ENCODE results near the gene TRPM7.

- TF ChIP-seq CTCF (optimal IDR thresholded peaks at IDR 0.05 in 1 of 3, IDR thresholded peaks at IDR 0.05 in 1 of 3, conservative IDR thresholded peaks at IDR 0.05 in 1 of 3; ENCODE audit: extremely low read depth in 1 of 3, insufficient read depth in 2 of 3, low read length in 3 of 3) (no peak), EZH2 (IDR thresholded peaks at IDR 0.05; ENCODE audit: low read length) (no peak)
These were observed 59.1 kb downstream of the TRPM7 start for GRCh38 chr15:50627351-50628055.

Measured in keratinocyte (primary cell).